Measurements from ENCODE around the gene ARHGAP10. TPM values are rescaled to one million over a fixed set of nuclear protein-coding genes. Genes with fewer than 3 reads are reported as not detected.

ARHGAP10 gene
- total RNA-seq = 10.9 and 14.9 TPM in 2 replicates

GRCh38 chr4:147731580-147732517 lies at the start of gene ARHGAP10:
Gene ARHGAP10 (plus strand): TSS chr4:147732088. CDS start chr4:147732302, 214 bp downstream.

GRCh38 chr4:147683717-147684700 lies 47.9 kb upstream of the ARHGAP10 start, which contains the start of gene PRMT9:
Gene PRMT9 (minus strand): TSS chr4:147684163. CDS start chr4:147683987, 176 bp downstream.

Other genes starting within 250 kb of the ARHGAP10 start
- gene TMEM184C, start 114.7 kb upstream of the ARHGAP10 start, total RNA-seq = 46.5 and 47.7 TPM in 2 replicates
- gene PRMT9, start 47.9 kb upstream of the ARHGAP10 start, total RNA-seq = 7.5 TPM in 2 replicates